GM19240 (cell line): ENCODE data around the gene MRPL38.

Experiments
- DNase-seq: peaks from one replicate; pipeline ENCODE4 v3.0.0; 2011; ENCODE audit warnings: low spot score; ENCODE audit not compliant: insufficient read length

Gene MRPL38

GRCh38 chr17:75920045-75920560 lies 15.4 kb upstream of the MRPL38 start:
- DNase-seq: no peak

DNA sequence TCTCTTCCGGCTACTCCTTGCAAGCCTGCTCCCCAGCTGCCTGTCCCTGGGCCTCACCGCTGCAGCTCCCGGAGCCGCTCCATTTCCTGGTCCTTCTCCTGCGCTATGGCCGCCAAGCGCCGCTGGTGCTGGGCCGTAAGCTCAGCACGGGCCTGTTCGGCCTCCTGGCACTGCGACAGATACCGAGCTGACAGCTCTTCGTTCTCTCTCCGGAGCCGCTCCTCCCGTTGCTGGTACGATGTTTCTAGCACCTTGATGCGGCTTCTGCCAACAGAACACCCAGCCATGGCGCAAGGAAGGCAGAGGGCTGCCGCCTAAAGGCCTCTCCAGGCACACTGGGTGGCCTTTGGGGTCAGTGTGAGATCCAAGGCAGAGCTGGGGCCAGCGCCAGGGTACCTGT lies 14.9 kb upstream of the MRPL38 start:
- DNase-seq: no peak

DNA sequence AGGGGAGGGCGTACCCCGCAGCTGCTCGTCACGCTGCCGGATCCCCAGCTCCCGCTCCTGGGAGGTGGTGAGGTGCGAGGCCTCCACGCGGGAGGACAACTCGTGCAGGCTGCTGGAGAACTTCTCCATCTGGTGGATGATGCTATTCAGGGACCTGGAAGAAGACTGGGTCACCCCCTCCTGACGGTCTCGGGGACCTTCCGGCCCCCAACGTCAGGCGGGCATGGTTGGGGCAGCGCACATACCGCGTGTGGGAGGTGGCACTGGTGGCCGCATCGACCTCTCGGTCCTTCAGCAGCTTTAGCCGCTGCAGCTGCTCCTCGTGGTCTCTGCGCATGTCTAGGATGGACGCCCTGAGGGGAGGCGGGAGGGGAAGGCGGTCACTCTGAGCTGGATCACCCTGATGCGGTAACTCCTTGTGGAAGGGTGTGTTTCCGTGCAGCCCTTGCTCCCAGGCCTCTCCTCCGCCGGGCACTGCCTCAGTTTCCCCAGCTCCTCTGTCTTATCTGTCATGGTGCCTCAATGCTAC lies 13.3 kb upstream of the MRPL38 start:
- DNase-seq: no peak

DNA sequence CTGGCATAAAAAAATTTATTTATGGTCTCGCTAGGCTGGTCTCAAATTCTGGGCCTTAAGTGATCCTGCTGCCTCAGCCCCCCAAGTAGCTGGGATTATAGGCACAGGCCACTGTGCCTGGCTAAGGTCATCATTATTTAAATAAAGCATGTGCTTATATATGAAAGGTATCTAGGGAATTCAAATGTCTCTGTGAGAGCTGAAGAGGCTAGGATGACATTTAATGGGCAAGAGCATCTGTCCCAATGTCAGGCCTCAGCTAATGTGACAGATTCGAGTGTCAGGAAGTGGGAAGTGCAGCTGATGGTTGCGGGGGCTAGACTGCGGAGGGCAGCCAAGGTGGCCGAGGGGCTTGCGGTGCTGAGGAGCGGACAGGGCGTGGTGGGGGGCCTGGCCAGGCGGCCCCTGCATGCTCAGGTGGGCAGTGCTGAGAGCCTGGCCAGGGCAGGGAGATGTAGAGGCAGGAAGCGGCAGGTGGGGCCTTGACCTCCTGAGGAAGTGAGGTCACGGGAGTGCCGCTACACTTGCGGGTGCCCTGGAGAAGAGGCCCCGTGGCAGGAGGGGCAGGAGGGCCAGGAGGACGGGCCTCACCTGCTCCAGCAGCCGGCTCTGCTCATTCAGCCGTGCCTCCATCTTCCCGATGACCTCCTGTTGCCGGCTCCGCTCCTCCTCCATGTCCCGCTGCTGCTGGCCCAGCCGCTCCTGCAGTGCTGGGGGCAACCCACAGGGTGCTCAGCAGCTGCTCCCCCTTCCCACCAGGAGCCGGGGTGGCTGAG lies 12.6 kb upstream of the MRPL38 start:
- no peak for DNase-seq

GRCh38 chr17:75915268-75915667 lies 10.6 kb upstream of the MRPL38 start:
- DNase-seq: no peak

DNA sequence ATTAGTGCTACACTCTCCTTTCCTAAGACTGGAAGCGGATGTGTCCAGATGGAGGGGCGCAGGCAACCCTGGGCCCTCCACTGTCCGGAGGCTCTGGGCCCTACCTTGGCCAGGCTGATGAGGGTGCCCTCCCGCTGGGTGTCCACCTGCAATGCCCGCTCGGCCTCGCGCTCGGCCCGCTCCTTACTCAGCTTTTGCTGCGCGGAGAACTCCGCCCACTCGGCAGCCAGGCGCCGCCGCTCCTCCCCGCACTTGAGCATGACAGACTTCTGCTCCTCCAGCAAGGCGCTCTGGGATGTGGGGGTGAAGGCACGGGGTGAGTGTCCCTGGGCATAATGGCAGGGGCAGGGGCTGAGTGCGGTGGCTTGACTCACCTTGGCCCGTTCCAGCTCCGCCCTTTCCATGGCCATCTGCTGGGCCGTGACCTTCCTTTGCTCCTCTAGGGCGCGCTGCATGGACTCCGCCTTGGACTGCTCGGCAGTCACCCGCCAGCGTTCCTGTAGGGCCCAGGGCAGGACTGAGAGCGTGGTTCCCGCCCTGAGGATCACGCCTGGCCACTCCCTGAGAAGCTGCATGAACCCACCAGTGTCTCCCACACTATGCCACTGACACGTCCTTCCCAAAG lies 10.1 kb upstream of the MRPL38 start:
- no peak for DNase-seq

DNA sequence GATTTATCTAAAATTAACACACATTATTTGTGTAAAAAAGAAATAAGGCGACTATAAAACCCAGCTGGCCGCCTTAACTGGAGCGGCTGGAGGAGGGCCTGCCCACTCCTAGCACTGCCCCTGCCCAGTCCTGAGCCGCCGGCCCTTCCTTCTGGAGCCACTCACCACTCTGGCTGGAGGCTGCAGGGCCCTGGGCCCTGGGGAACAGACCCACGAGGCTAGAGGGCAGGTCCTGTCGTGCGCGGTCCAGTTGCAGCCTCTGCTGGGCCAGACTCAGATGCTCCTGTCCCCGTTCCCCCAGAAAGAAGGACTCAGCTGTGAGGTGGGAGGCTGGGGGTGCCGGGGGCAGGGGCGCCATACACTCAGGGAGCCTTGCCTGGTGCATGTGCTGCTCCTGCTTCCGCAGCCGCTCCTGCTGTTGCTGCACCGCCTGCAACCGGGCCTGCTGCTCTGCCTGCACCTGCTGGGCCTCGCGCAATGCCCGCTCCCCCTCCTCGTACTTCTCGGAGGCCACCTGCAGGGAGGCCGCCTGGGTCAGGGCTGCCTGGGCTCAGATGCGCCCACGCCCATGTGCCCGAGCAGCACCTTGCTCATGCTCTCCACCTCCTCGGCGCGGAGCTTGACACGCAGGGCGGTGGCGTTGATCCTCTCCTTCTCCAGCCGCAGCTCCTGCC lies 9.0 kb upstream of the MRPL38 start:
- DNase-seq: no peak

- no peak for DNase-seq
Measured at GRCh38 chr17:75910699-75911098, 6.0 kb upstream of the MRPL38 start.

DNA sequence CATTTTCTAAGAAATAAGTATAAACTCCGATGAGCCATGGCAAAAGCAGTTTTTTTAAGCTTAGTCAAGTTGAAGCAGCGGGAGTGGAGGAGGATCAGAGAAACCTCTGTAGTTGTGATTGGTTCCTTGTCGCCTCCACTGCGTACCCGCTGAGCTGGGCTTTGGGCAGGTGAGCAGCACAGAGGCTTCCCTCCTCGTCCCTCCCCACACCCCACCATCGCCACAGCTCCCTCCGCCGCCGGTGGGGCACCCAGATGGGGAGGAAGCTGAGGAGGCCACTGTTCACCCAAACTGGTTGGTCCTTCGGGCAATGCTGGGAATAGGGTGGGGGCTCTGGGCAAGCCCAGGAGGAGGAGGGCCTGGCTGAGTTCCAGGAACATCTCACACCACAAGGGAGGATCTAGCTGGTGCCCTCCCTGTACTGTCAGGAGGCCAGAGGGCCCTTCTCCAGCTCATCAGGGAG lies 5.2 kb upstream of the MRPL38 start:
- no peak for DNase-seq

- no peak for DNase-seq
Measured at GRCh38 chr17:75909051-75909811, 4.5 kb upstream of the MRPL38 start.

- DNase-seq: no peak
Measured at GRCh38 chr17:75908201-75908600, 3.5 kb upstream of the MRPL38 start.

DNA sequence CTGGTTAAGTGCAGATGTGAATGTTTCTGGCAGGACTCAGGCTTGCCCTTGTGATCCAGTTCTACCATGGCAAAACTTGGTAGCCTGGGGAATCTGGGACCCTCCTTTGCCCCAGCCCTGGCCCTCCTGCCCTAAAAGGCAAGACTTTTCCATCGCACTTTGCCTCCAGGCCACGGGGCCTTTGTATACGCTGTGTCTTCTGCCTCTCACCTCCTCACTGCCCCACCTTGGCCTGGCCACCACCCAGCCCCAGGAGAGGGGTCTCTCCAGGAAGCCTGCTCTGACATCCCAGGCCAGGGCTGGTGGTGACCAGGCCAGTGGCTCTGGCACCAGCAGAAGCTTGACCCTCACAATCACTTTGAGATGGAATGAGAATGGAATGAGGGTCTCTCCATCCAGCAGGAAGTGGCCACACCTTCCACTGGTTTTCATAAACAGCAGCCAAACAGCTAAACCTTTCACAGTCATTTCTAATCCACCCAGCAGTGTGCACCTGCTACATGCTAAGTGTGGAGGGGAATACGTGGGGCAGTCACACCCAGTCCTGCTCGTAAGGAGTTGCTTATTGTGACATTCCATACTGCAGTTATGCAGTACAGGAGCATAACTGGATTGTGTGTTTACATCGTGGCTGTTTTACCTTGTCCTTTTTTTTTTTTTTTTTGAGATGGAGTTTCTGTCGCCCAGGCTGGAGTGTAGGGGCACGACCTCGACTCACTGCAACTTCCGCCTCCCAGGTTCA lies 1.6 kb upstream of the MRPL38 start:
- DNase-seq: no peak

GRCh38 chr17:75902406-75902805 lies 2.3 kb downstream of the MRPL38 start:
- DNase-seq: no peak

GRCh38 chr17:75901727-75902126 lies 3.0 kb downstream of the MRPL38 start:
- DNase-seq: no peak

GRCh38 chr17:75900691-75901533 lies 3.8 kb downstream of the MRPL38 start:
- no peak for DNase-seq

DNA sequence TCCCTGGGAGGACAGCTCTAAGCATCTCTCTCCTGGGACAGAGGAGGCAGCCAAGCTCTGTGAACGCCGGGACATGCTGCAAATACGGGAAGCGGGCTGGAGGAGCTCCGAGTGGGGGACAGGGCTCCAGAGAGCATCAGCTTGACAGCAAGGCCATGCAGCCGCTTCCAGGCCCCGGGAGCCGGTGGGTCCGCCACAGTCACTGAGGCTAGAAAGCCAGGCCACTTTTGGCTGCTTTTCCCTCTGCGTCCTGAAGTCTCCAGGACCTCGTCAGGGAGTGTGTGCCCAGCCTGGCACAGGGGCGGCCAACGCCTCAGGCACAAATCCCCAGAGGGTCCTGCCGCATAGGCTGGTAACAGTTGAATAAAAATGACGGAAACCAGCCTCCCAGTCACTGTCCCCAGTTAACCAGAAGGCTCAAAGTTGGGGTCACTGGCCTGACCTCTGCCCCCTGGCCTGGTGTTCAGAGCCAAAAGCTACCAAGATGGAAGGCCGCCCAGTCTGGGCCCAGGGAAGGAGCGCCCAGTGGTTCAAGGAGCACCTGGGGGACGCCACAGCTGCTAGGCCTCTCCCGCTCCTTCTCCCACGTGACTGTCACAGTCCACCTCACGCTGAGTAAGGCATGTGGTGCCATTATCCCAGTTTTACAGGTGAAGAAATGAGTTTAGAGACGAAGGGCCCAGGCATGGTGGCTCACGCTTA lies 4.8 kb downstream of the MRPL38 start:
- DNase-seq: no peak

GRCh38 chr17:75899353-75899752 lies 5.3 kb downstream of the MRPL38 start:
- DNase-seq: no peak

DNA sequence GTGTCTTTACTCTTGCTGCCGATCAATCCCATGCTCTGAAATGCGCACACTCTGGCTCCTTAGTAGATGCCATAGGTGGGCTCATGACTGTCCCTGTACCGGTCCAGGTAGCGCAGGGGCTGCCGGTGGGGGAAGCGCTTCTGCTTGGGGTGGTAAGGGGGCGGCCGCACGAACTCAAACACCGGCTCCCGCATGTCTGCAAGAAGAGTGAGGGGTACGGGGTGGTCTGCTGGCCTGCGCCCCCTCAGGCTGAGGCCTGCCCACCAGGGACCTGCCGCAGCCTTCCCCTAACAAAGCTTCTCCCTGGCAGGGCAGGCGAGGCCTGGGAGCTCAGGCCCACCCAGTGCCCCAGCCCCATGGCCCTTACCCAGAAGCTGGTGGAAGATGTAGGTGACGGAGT lies 5.9 kb downstream of the MRPL38 start:
- no peak for DNase-seq

DNA sequence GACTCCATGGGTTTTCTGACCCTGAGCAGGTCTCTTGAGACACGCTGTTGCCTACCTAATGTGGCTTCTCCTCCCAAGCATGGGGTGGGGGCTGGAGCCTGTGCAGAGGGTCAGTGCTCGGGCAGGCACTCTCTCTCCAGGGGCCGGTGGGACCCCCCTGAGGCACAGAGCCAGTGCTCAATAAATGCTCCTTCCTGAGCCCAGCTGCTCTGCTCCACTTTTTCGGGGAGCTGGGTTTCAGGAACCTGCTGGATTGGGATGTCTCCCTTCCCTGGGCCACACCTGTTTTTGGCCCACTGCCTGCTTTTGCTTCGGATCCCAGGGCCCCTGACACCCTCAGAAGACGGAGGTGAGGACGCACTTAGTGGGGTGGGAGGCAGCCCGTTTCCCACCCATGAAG lies 6.6 kb downstream of the MRPL38 start:
- no peak for DNase-seq
